Stimulated activated naive CD8-positive, alpha-beta T cell treated with anti-CD3 and anti-CD28 coated beads, Interleukin-15, Interleukin-2, amounts not matched to agents 100 U/mL and 50 U/mL, for 24 hours (primary cell): ENCODE data around the gene KCNT2.
"Not testable (repeated sequence)": the region's sequence is repeated elsewhere in the genome, so short reads cannot be mapped to it uniquely, and the experiment has no call there.

Experiments
- ATAC-seq: fragments of 150-1000 bp; cut with Tn5 transposase; one replicate; pipeline ENCODE4 v1.10.0; 2021
- DNase-seq: peaks from one replicate; pipeline ENCODE4 v3.0.0; 2021

KCNT2 gene

GRCh38 chr1:196590012-196590708 lies 18.1 kb downstream of the KCNT2 start:
- no peak for ATAC-seq
- no peak for DNase-seq

- ATAC-seq (no peak), DNase-seq (no peak)
These were observed 23.5 kb downstream of the KCNT2 start for GRCh38 chr1:196584696-196585095.

- DNase-seq, result no peak
- no peak for ATAC-seq
These were observed 30.9 kb downstream of the KCNT2 start for GRCh38 chr1:196577386-196577785.

GRCh38 chr1:196573226-196573625 lies 35.0 kb downstream of the KCNT2 start:
- DNase-seq (no peak), ATAC-seq (no peak)

GRCh38 chr1:196567238-196567637 lies 41.0 kb downstream of the KCNT2 start:
- ATAC-seq (no peak), DNase-seq (no peak)

- ATAC-seq, result no peak
- no peak for DNase-seq
These were observed 44.5 kb downstream of the KCNT2 start for GRCh38 chr1:196563768-196564167.

- DNase-seq, result no peak
- ATAC-seq, result no peak
These were observed 48.9 kb downstream of the KCNT2 start for GRCh38 chr1:196559314-196559713.

GRCh38 chr1:196558411-196558810 lies 49.8 kb downstream of the KCNT2 start:
- ATAC-seq (no peak), DNase-seq (no peak)

- no peak for ATAC-seq
- DNase-seq, result no peak
These were observed 50.4 kb downstream of the KCNT2 start for GRCh38 chr1:196557797-196558196.

GRCh38 chr1:196550731-196551130 lies 57.5 kb downstream of the KCNT2 start:
- no peak for ATAC-seq
- no peak for DNase-seq

- DNase-seq (no peak), ATAC-seq (no peak)
These were observed 61.7 kb downstream of the KCNT2 start for GRCh38 chr1:196546272-196547111.

GRCh38 chr1:196545222-196545621 lies 63.0 kb downstream of the KCNT2 start:
- no peak for ATAC-seq

GRCh38 chr1:196544617-196545016 lies 63.6 kb downstream of the KCNT2 start:
- no peak for DNase-seq
- ATAC-seq, result no peak

More at GRCh38 chr1:196545222-196545621, 63.0 kb downstream of the KCNT2 start:
- DNase-seq, result no peak

GRCh38 chr1:196543833-196544232 lies 64.4 kb downstream of the KCNT2 start:
- DNase-seq (no peak), ATAC-seq (no peak)

GRCh38 chr1:196538473-196538872 lies 69.8 kb downstream of the KCNT2 start:
- DNase-seq (no peak), ATAC-seq (no peak)

- DNase-seq, result no peak
- no peak for ATAC-seq
These were observed 72.5 kb downstream of the KCNT2 start for GRCh38 chr1:196535727-196536126.

- DNase-seq, result no peak
These were observed 76.3 kb downstream of the KCNT2 start for GRCh38 chr1:196531737-196532524.

GRCh38 chr1:196527919-196528318 lies 80.3 kb downstream of the KCNT2 start:
- DNase-seq, result no peak
- no peak for ATAC-seq

More at GRCh38 chr1:196531737-196532524, 76.3 kb downstream of the KCNT2 start:
- no peak for ATAC-seq

GRCh38 chr1:196522574-196523345 lies 85.5 kb downstream of the KCNT2 start:
- not testable (repeated sequence) for ATAC-seq, DNase-seq

- no peak for DNase-seq
- no peak for ATAC-seq
These were observed 91.0 kb downstream of the KCNT2 start for GRCh38 chr1:196517193-196517592.

- ATAC-seq, result no peak
- no peak for DNase-seq
These were observed 91.9 kb downstream of the KCNT2 start for GRCh38 chr1:196516373-196516772.

- no peak for ATAC-seq
- DNase-seq, result no peak
These were observed 92.3 kb downstream of the KCNT2 start for GRCh38 chr1:196515904-196516303.
